A549 (cell line): ENCODE results near the gene ARPC1A. TPM values are rescaled to one million over a fixed set of nuclear protein-coding genes. Genes with fewer than 3 reads are reported as not detected.
A peak's percentile ranks its signal among the peaks of the same experiment; 100 is the strongest.
"Not testable (repeated sequence)": the region's sequence is repeated elsewhere in the genome, so short reads cannot be mapped to it uniquely, and the experiment has no call there.

ENCODE experiments used
- ATAC-seq, 2 experiments: fragments of 200-7000 bp in 1 of 2; fragments of >200 bp in 1 of 2; cut with Nextera tagmentation in 1 of 2; cut with Tn5 transposase in 1 of 2; 3 replicates each; pipeline versions ENCODE4 v1.8.0 to v1.9.1; 2018 to 2020; ENCODE audit warnings: mild to moderate bottlenecking in 1 of 2, moderate library complexity in 1 of 2
- CTCF ChIA-PET: fragments of 300-600 bp; sonication (Branson Sonifier 250); formaldehyde crosslinking; extraction: SDS; loops from one replicate; lab custom pipeline; 2021; ENCODE audit warnings: antibody characterized with exemption, inconsistent platforms; lab: Yijun Ruan, JAX
- POLR2A ChIA-PET: fragments of 350-600 bp; formaldehyde crosslinking; extraction: SDS; loops from one replicate; lab custom pipeline; 2021; ENCODE audit warnings: antibody characterized with exemption, inconsistent platforms; lab: Yijun Ruan, JAX
- DNase-seq, 2 experiments: peaks; one replicate each; pipeline versions ENCODE4 v3.0.0 to v3.0.0-alpha.2; 2011 to 2016; ENCODE audit warnings: low read depth in 1 of 2, low spot score in 1 of 2
- FAIRE-seq: peaks from 2 replicates; lab custom pipeline; 2011; peaks lifted over from hg19 to GRCh38; lab: Jason Lieb, UNC
- H3K27ac ChIP-seq, 2 experiments: fragments of >200 bp; sonication (Bioruptor Twin); formaldehyde crosslinking; 3 replicates each; pipeline ENCODE4 v1.5.1; 2016 to 2017
- H3K4me1 ChIP-seq: fragments of >200 bp; sonication (Bioruptor Twin); formaldehyde crosslinking; 3 replicates; pipeline ENCODE4 v1.6.1; 2016
- H3K4me2 ChIP-seq: fragments of >200 bp; sonication (Bioruptor Twin); formaldehyde crosslinking; 3 replicates; pipeline ENCODE4 v1.6.1; 2016
- H3K4me3 ChIP-seq: fragments of >200 bp; sonication (Bioruptor Twin); formaldehyde crosslinking; 3 replicates; pipeline ENCODE4 v1.5.1; 2016
- H3K9me3 ChIP-seq: fragments of >200 bp; sonication (Bioruptor Twin); formaldehyde crosslinking; 3 replicates; pipeline ENCODE4 v1.6.1; 2016
- CEBPB ChIP-seq, 2 experiments: fragments of >200 bp in 1 of 2; sonication (Bioruptor Twin) in 1 of 2; formaldehyde crosslinking in 1 of 2; IDR thresholded peaks; 2 replicates each; pipeline ENCODE4 v1.6.1; 2012 to 2016
- CHD4 ChIP-seq: fragments of 200-600 bp; sonication (generic); IDR thresholded peaks from 2 replicates; pipeline ENCODE4 v1.6.1; 2016; ENCODE audit warnings: antibody characterized with exemption, mild to moderate bottlenecking, borderline replicate concordance
- EHMT2 ChIP-seq: fragments of 200-600 bp; sonication (generic); IDR thresholded peaks from 2 replicates; pipeline ENCODE4 v1.6.1; 2016; ENCODE audit warnings: antibody characterized with exemption, low read depth, mild to moderate bottlenecking, moderate library complexity
- ELK1 ChIP-seq: fragments of 150-350 bp; IDR thresholded peaks from 2 replicates; pipeline ENCODE4 v1.6.1; 2014; ENCODE audit warnings: low read depth, mild to moderate bottlenecking, low read length
- FOSB ChIP-seq: fragments of 250-450 bp; sonication (Bioruptor Pico); IDR thresholded peaks from 2 replicates; pipeline ENCODE4 v1.5.0; 2020; ENCODE audit warnings: mild to moderate bottlenecking, moderate library complexity
- GATA3 ChIP-seq: IDR thresholded peaks from 2 replicates; pipeline ENCODE4 v1.6.1; 2012; ENCODE audit warnings: borderline replicate concordance
- HES2 ChIP-seq: fragments of >200 bp; sonication (Bioruptor Twin); formaldehyde crosslinking; IDR thresholded peaks from 2 replicates; pipeline ENCODE4 v1.6.1; 2016
- HMGXB4 ChIP-seq: fragments of 250-450 bp; sonication (Bioruptor Pico); IDR thresholded peaks from 2 replicates; pipeline ENCODE4 v1.5.0; 2021; ENCODE audit warnings: mild to moderate bottlenecking, moderate library complexity, borderline replicate concordance
- HOXB13 ChIP-seq: fragments of 250-450 bp; sonication (Bioruptor Pico); IDR thresholded peaks from 2 replicates; pipeline ENCODE4 v1.5.0; 2020; ENCODE audit warnings: low read depth, mild to moderate bottlenecking, moderate library complexity
- HOXB5 ChIP-seq: fragments of 250-450 bp; sonication (Bioruptor Pico); IDR thresholded peaks from 2 replicates; pipeline ENCODE4 v1.5.0; 2020; ENCODE audit warnings: mild to moderate bottlenecking, moderate library complexity
- MYC ChIP-seq: IDR thresholded peaks from 2 replicates; pipeline ENCODE4 v1.6.1; 2012; ENCODE audit warnings: mild to moderate bottlenecking, inconsistent platforms, low read length, improper control_type of control experiment, borderline replicate concordance
- NR3C1 ChIP-seq: fragments of >200 bp; sonication (Bioruptor Twin); formaldehyde crosslinking; IDR thresholded peaks from 3 replicates; pipeline ENCODE4 v1.6.1; 2017
- RAD21 ChIP-seq, 2 experiments: fragments of >200 bp in 1 of 2; sonication (Bioruptor Twin) in 1 of 2; formaldehyde crosslinking in 1 of 2; IDR thresholded peaks in 1 of 2; conservative IDR thresholded peaks in 1 of 2; 2 replicates in 1 of 2; 3 replicates in 1 of 2; pipeline ENCODE4 v1.6.1; 2012 to 2018; ENCODE audit warnings: inconsistent platforms in 1 of 2
- WGBS: methylation state at CpG from one replicate; pipeline ENCODE4 v1.1.6; 2017; ENCODE audit errors: missing lambda C conversion rate; 5-methylcytosine and 5-hydroxymethylcytosine counted together
- polyA plus RNA-seq, 4 experiments: library from polyadenylated mRNA; depleted of rRNA in 3 of 4; stranded (reverse); fragments of >200 nt; fragmentation: RNase III in 1 of 4; extraction: RNeasy Plus Mini Kit Qiagen cat#74134 plus additional on column Dnase treatment in 1 of 4; gene quantifications; 2 replicates in 3 of 4; 3 replicates in 1 of 4; pipeline ENCODE4 v1.2.3, GENCODE V29; 2011 to 2017

ARPC1A gene
- polyA plus RNA-seq, 2 of the 4 experiments (the other 2 are of a cell fraction): 116 to 120 TPM

DNA sequence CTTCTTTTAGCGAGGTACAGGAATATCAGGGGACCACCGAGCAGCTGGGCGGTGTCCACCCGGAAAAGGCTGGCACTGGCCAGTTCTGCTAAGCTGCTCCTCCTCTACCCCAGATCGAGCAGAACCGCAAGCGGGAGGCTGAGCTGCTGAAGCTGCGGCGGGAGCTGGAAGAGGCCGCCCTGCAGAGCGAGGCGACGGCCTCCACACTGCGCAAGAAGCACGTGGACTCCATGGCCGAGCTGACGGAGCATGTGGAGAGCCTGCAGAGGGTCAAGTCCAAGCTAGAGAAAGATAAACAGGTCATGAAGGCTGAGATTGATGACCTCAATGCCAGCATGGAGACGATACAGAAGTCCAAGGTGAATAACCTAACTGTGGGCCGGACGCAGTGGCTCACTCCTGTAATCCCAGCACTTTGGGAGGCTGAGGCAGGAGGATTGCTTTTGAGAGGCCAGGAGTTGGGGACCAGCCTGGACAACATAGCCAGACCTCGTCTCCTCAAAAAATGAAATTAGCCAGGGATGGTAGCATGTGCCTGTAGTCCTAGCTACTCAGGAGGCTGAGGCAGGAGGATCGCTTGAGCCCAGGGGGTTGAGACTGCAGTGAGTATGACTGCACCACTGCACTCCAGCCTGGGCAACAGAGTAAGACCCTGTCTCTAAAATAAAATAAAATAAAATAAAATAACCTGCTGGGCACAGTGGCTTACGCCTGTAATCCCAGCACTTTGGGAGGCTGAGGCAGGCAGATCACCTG is 37.7 kb upstream of the ARPC1A start:
- CTCF ChIA-PET: interaction anchor here (0.6 to 1.7 kb wide), 4 partner anchors 8 to 385 kb away, joined by 3 to 4 read pairs (median 3); no protein-coding TSS in a partner anchor
- TF ChIP-seq CHD4 (no peak), NR3C1 (no peak), RAD21 (conservative IDR thresholded peaks at IDR 0.05 in 1 of 2, IDR thresholded peaks at IDR 0.05 in 1 of 2) (no peak), HMGXB4 (CRISPR knock-in tag) (no peak), GATA3 (no peak), CEBPB (IDR thresholded peaks at IDR 0.05) (no peak), EHMT2 (no peak), HOXB13 (CRISPR knock-in tag) (no peak)
- TF ChIP-seq, all 56 proteins: peak for 0
- no peak for ATAC-seq
- Histone ChIP-seq H3K4me3 (no peak overlapping the region), H3K4me1 (no peaks in the 10 kb centered on the region), H3K4me2 (no peak overlapping the region), H3K27ac (no peak overlapping the region), H3K9me3 (no peaks in the 10 kb centered on the region)
- POLR2A ChIA-PET: no interaction called here
- no peak for DNase-seq
- no peak for FAIRE-seq
- WGBS: 91% methylated on average over 23 of the region's 23 CpGs

- POLR2A ChIA-PET: no interaction called here
Measured at GRCh38 chr7:99289185-99289584, 36.5 kb upstream of the ARPC1A start.

DNA sequence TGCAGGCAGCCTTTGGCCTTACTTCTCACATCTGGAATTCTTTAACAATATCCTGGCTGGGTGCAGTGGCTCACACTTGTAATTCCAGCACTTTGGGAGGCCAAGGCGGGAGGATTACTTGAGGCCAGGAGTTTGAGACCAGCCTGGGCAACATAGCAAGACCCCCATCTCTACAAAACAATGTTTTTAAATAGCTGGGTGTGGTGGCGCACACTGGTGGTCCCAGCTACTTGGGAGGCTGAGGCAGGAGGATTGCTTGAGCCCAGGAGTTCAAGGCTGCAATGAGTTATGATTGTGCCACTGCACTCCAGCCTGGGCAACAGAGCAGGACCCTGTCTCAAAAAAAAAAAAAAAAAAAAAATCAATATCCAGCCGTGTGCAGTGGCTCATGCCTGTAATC is 35.5 kb upstream of the ARPC1A start:
- POLR2A ChIA-PET, DNase-seq, H3K4me3 ChIP-seq, H3K4me2 ChIP-seq, H3K27ac ChIP-seq, H3K4me1 ChIP-seq, FAIRE-seq, H3K9me3 ChIP-seq, ATAC-seq: not testable (repeated sequence)
- WGBS: 82% methylated on average over 3 of the region's 3 CpGs
- CTCF ChIA-PET: interaction anchor here (0.7 to 5.0 kb wide), 4 partner anchors 11 to 78 kb away, joined by 3 to 23 read pairs (median 3); no protein-coding TSS in a partner anchor

More at GRCh38 chr7:99289185-99289584, 36.5 kb upstream of the ARPC1A start:
- no peak for FAIRE-seq
- no peaks in the 10 kb centered on the region for H3K4me1 ChIP-seq
- TF ChIP-seq HES2: no peak
- TF ChIP-seq MYC: no peak
- no peaks in the 10 kb centered on the region for H3K9me3 ChIP-seq
- no peak overlapping the region for H3K4me2 ChIP-seq
- no peak overlapping the region for H3K4me3 ChIP-seq
- no peak for ATAC-seq
- CTCF ChIA-PET: interaction anchor here (1.1 to 5.0 kb wide), 3 partner anchors 12 to 77 kb away, joined by 3 to 23 read pairs (median 3); no protein-coding TSS in a partner anchor
- DNase-seq: no peak
- H3K27ac ChIP-seq: no peak overlapping the region
- 83% methylated on average over 9 of the region's 9 CpGs for WGBS

GRCh38 chr7:99290980-99291607 is 34.6 kb upstream of the ARPC1A start:
- ChIA-PET CTCF (interaction anchor here (5.0 kb wide), 1 partner anchor 21 kb away, joined by 23 read pairs; no protein-coding TSS in a partner anchor), POLR2A (interaction anchor here (0.7 kb wide), 1 partner anchor 286 kb away, joined by 4 read pairs; no protein-coding TSS in a partner anchor)
- H3K4me2 ChIP-seq: no peak overlapping the region
- H3K27ac ChIP-seq: no peak overlapping the region
- no peak overlapping the region for H3K4me3 ChIP-seq
- FAIRE-seq (no peak), ATAC-seq (no peak), DNase-seq (peak in 1 of 2 experiments; percentile 24)
- TF ChIP-seq EHMT2 (peak; percentile 77), MYC (no peak), ELK1 (no peak), FOSB (CRISPR knock-in tag) (no peak), HOXB5 (CRISPR knock-in tag) (no peak)
- 74% methylated on average over 10 of the region's 10 CpGs for WGBS
- H3K9me3 ChIP-seq: no peaks in the 10 kb centered on the region
- no peaks in the 10 kb centered on the region for H3K4me1 ChIP-seq
